NB4 (cell line): Measurements from ENCODE around the gene ECEL1.
A peak's percentile ranks its signal among the peaks of the same experiment; 100 is the strongest.

Experiments
- CTCF ChIP-seq: IDR thresholded peaks from one replicate; pipeline ENCODE4 v1.5.1; 2012; ENCODE audit warnings: low read depth, low read length
- POLR2A ChIP-seq: IDR thresholded peaks from 2 replicates; pipeline ENCODE4 v1.6.1; 2011; ENCODE audit warnings: mild to moderate bottlenecking; ENCODE audit not compliant: insufficient read length; ENCODE audit errors: extremely low read depth

- TF ChIP-seq POLR2A: no peak
- TF ChIP-seq CTCF: peak; percentile 82
Observed at GRCh38 chr2:232444409-232445148, 43.1 kb downstream of the ECEL1 start.
